GM21360 (cell line): Measurements from ENCODE around the gene TMBIM4.

Experiments
- ATAC-seq: cut with Tn5 transposase; IDR thresholded peaks from one replicate; pipeline ENCODE4 v1.9.1; 2021; ENCODE audit warnings: mild to moderate bottlenecking, moderate library complexity; ENCODE audit not compliant: unreplicated experiment

The TMBIM4 gene

GRCh38 chr12:66103016-66103913 lies 66.5 kb downstream of the TMBIM4 start:
- ATAC-seq: no peak

DNA sequence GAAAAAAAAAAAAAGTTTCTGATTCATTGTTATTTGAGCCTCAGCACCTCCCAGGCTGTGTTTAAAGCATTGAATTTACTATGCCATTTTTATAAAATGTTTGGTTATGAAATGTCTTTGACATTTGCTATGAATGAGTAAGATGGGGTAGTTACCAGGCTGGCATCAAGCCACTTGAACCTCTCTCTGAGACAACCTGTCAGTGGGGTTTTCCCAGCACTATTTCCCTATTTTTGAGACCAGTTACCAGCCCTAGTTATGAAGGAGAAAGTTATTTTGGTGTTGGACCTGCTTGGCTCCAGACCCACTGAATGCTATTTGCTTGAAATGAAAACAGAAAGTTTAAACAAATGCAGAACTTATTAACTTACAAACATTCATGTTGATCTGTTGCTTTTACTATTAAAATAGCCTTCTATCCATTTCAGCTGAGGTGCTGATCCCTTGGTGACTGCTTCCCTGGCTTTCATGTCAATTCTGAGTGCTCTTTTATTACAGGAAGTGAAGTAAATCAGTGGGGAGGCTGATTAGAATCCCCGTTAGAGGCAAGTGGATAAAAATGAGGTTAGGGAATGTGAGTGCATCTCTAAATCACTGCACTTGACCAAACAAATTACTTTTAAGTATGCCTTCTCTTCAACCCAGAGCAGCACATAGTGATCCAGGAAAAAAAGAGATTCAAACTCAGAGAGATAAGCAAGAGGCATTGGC lies 77.1 kb downstream of the TMBIM4 start:
- no peak for ATAC-seq

DNA sequence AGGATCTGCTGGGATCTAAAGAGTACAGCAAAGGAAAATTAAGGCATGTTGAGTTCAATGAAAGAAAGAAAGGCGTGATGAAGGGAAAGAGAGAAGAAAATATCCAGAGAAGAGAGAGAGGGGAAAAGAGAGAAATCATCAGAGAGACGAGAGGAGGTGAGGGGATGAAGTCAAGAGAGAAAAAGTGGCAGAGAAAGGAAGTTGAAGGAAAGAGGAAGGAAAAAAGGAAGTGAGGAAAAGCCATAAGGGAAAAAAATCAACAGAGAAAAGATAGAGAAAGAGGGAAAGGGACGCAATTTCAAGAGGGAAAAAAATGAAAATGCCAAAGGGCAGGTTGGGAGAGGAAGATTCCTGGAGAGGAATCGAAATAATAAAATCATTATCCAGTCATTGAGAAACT lies 79.6 kb downstream of the TMBIM4 start:
- no peak for ATAC-seq

DNA sequence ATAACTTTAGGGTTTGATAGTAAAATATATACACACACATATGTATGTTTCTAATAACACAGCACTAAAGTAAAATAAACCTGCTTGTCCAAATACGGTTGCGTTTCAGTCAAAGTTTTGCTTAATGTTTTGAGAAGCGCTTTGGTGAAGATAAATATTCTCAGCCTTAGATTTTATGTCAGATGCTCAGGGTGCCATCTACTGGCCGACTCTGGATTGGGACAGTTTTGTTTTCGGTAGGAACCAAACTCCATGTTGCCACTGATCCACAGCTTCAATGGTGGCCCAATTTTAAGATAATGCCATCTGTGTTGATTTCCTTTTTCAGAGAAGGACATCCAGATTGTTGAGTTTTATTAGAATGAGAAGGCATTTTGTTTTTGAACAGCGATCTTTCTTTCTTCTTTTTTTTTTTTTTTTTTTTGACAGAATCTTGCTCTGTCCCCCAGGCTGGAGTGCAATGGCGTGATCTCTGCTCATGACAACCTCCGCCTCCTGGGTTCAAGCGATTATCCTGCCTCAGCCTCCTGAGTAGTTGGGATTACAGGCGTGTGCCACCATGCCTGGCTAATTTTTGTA lies 82.3 kb downstream of the TMBIM4 start:
- no peak for ATAC-seq

- ATAC-seq: no peak
These were observed 83.8 kb downstream of the TMBIM4 start for GRCh38 chr12:66085998-66086397.
